SK-N-SH (cell line): ENCODE data around the gene SKI. TPM values are rescaled to one million over a fixed set of nuclear protein-coding genes. Genes with fewer than 3 reads are reported as not detected.

Experiments
- CTCF ChIA-PET: fragments of 300-600, 350-600 bp; formaldehyde crosslinking; extraction: SDS; loops from one replicate; lab custom pipeline; 2021; lab: Yijun Ruan, JAX
- POLR2A ChIA-PET: fragments of 350-600 bp; sonication (Branson Sonifier 250); formaldehyde crosslinking; extraction: SDS; loops from one replicate; lab custom pipeline; 2020; ENCODE audit warnings: antibody characterized with exemption, inconsistent platforms; lab: Yijun Ruan, JAX
- DNase-seq: peaks from one replicate; pipeline ENCODE4 v3.0.0; 2012
- H2AFZ ChIP-seq: fragments of 200-600 bp; sonication (generic); 2 replicates; pipeline ENCODE4 v1.8.1; 2016; ENCODE audit warnings: antibody characterized with exemption, mild to moderate bottlenecking, low read depth
- H3F3A ChIP-seq: fragments of 200-600 bp; sonication (generic); replicated peaks from 2 replicates; pipeline ENCODE3; 2016; ENCODE audit warnings: antibody characterized with exemption, mild to moderate bottlenecking; ENCODE audit not compliant: insufficient read depth
- H3K27ac ChIP-seq, 2 experiments: fragments of 200-500 bp in 1 of 2; fragments of 200-600 bp in 1 of 2; sonication (Bioruptor generic) in 1 of 2; sonication (generic), shearing (Covaris generic) in 1 of 2; 2 replicates each; pipeline versions ENCODE4 v1.5.1 to v1.6.1; 2014 to 2016; ENCODE audit warnings: low read depth in 2 of 2, inconsistent platforms in 1 of 2, low read length in 1 of 2, mild to moderate bottlenecking in 1 of 2, mixed read lengths in 1 of 2
- H3K27me3 ChIP-seq: fragments of 200-600 bp; sonication (generic), shearing (Covaris generic); 2 replicates; pipeline ENCODE4 v1.6.1; 2016; ENCODE audit warnings: mixed run types; ENCODE audit not compliant: insufficient read depth
- H3K36me3 ChIP-seq, 2 experiments: fragments of 200-500 bp in 1 of 2; fragments of 200-600 bp in 1 of 2; sonication (Bioruptor generic) in 1 of 2; sonication (generic) in 1 of 2; replicated peaks in 1 of 2; 2 replicates each; pipeline versions ENCODE3 to v1.5.1; 2014 to 2016; ENCODE audit warnings: low read length in 1 of 2, mild to moderate bottlenecking in 1 of 2; ENCODE audit not compliant: insufficient read depth in 2 of 2, control insufficient read depth in 1 of 2
- H3K4me1 ChIP-seq, 2 experiments: fragments of 200-500 bp in 1 of 2; fragments of 200-600 bp in 1 of 2; sonication (Bioruptor generic) in 1 of 2; sonication (generic), shearing (Covaris generic) in 1 of 2; 2 replicates each; pipeline versions ENCODE4 v1.5.1 to v1.6.1; 2014 to 2016; ENCODE audit warnings: low read depth in 1 of 2, low read length in 1 of 2, mixed run types in 1 of 2; ENCODE audit not compliant: insufficient read depth in 2 of 2, control insufficient read depth in 1 of 2
- H3K4me2 ChIP-seq: fragments of 200-600 bp; sonication (generic), shearing (Covaris generic); 2 replicates; pipeline ENCODE4 v1.6.1; 2017; ENCODE audit warnings: mixed run types
- H3K4me3 ChIP-seq, 2 experiments: fragments of 200-500 bp in 1 of 2; fragments of 200-600 bp in 1 of 2; sonication (Bioruptor generic) in 1 of 2; sonication (generic), shearing (Covaris generic) in 1 of 2; 2 replicates each; pipeline versions ENCODE4 v1.5.1 to v1.8.1; 2014 to 2016; ENCODE audit warnings: low read depth in 2 of 2, inconsistent platforms in 1 of 2, low read length in 1 of 2, mild to moderate bottlenecking in 1 of 2, mixed read lengths in 1 of 2, moderate library complexity in 1 of 2
- H3K79me2 ChIP-seq: fragments of 200-600 bp; sonication (generic); 2 replicates; pipeline ENCODE4 v1.8.1; 2017; ENCODE audit warnings: mild to moderate bottlenecking; ENCODE audit not compliant: insufficient read depth
- H3K9ac ChIP-seq: fragments of 200-600 bp; sonication (generic); 2 replicates; pipeline ENCODE4 v1.6.1; 2017; ENCODE audit warnings: mixed run types
- H3K9me2 ChIP-seq: fragments of 200-600 bp; sonication (generic); 2 replicates; pipeline ENCODE4 v1.6.1; 2017; ENCODE audit warnings: mixed run types
- H3K9me3 ChIP-seq: fragments of 200-600 bp; sonication (generic); 2 replicates; pipeline ENCODE4 v1.6.1; 2017; ENCODE audit warnings: mixed run types, mild to moderate bottlenecking, moderate library complexity
- H4K20me1 ChIP-seq: fragments of 200-600 bp; sonication (generic); 2 replicates; pipeline ENCODE4 v1.6.1; 2017; ENCODE audit warnings: mild to moderate bottlenecking, mixed run types; ENCODE audit not compliant: insufficient read depth
- EP300 ChIP-seq, 2 experiments: IDR thresholded peaks; 2 replicates each; pipeline versions ENCODE4 v1.4.0 to v1.6.1; 2012; ENCODE audit warnings: borderline replicate concordance in 1 of 2, low read depth in 1 of 2, low read length in 1 of 2
- EZH2phosphoT487 ChIP-seq: fragments of 200-600 bp; sonication (generic); IDR thresholded peaks from 2 replicates; pipeline ENCODE4 v1.6.1; 2017; ENCODE audit warnings: low read depth, mixed run types, mild to moderate bottlenecking, antibody characterized with exemption, moderate library complexity, borderline replicate concordance
- FOSL2 ChIP-seq: IDR thresholded peaks from 2 replicates; pipeline ENCODE4 v1.4.0; 2012; ENCODE audit warnings: low read depth, mild to moderate bottlenecking, moderate library complexity, borderline replicate concordance
- IRF3 ChIP-seq: fragments of 150-350 bp; IDR thresholded peaks from 2 replicates; pipeline ENCODE4 v1.6.1; 2016; ENCODE audit warnings: mild to moderate bottlenecking, low read depth, low read length
- JUND ChIP-seq: IDR thresholded peaks from 2 replicates; pipeline ENCODE4 v1.4.0; 2012
- MAX ChIP-seq: IDR thresholded peaks from 2 replicates; pipeline ENCODE4 v1.4.0; 2012; ENCODE audit warnings: low read depth
- POLR2AphosphoS5 ChIP-seq: IDR thresholded peaks from 2 replicates; pipeline ENCODE4 v1.6.1; 2012; ENCODE audit warnings: low read depth, low read length
- RAD21 ChIP-seq: IDR thresholded peaks from 2 replicates; pipeline ENCODE4 v1.6.1; 2012; ENCODE audit warnings: mild to moderate bottlenecking, low read length
- REST ChIP-seq: IDR thresholded peaks from 2 replicates; pipeline ENCODE4 v1.6.1; 2012; ENCODE audit warnings: mild to moderate bottlenecking, low read depth, low read length, moderate library complexity
- TEAD4 ChIP-seq: IDR thresholded peaks from 2 replicates; pipeline ENCODE4 v1.4.0; 2012; ENCODE audit warnings: mild to moderate bottlenecking, borderline replicate concordance; ENCODE audit not compliant: insufficient read depth
- USF2 ChIP-seq: fragments of 150-350 bp; IDR thresholded peaks from 2 replicates; pipeline ENCODE4 v1.6.1; 2017; ENCODE audit warnings: antibody characterized with exemption, low read length, low read depth, borderline replicate concordance
- YY1 ChIP-seq: IDR thresholded peaks from 2 replicates; pipeline ENCODE4 v1.4.0; 2012; ENCODE audit warnings: low read depth, mild to moderate bottlenecking
- ZBTB33 ChIP-seq: IDR thresholded peaks from 2 replicates; pipeline ENCODE4 v1.4.0; 2012; ENCODE audit warnings: low read depth, borderline replicate concordance
- WGBS: methylation state at CpG from one replicate; pipeline ENCODE4 v1.1.6; 2017; ENCODE audit warnings: low lambda C conversion rate; 5-methylcytosine and 5-hydroxymethylcytosine counted together
- polyA plus RNA-seq, 3 experiments: library from polyadenylated mRNA; depleted of rRNA; stranded (reverse); fragments of >200 nt; gene quantifications; 2 replicates each; pipeline ENCODE4 v1.2.3, GENCODE V29; 2012

Gene SKI
- polyA plus RNA-seq, 1 of the 3 experiments (the other 2 are of a cell fraction) = 7.2 TPM

GRCh38 chr1:2228694-2229036, 546 bp downstream of the SKI start:
- DNase-seq = no peak

More at GRCh38 chr1:2228694-2229036, 546 bp downstream of the SKI start:
- H3K27ac ChIP-seq = peak overlapping the region in 1 of 2 experiments; percentile 56; a peak in 3 of 4 replicates
- H3K4me1 ChIP-seq = peaks cover 0 to 48% of the 10 kb centered on the region in 2 experiments; a peak in 2 of 4 replicates
- no peaks in the 10 kb centered on the region for H3K27me3 ChIP-seq
- no peaks in the 10 kb centered on the region for H3K9me3 ChIP-seq
- no peaks in the 10 kb centered on the region for H3K36me3 ChIP-seq
- peak overlapping the region; percentile 96; the same call in 1 of the 2 replicates for H3K4me2 ChIP-seq
- ChIA-PET CTCF (interaction anchor here (0.8 to 9.4 kb wide), 12 partner anchors 11 to 154 kb away, joined by 3 to 47 read pairs (median 4); partner anchors contain the start of gene FAAP20), POLR2A (interaction anchor here (0.7 to 1.7 kb wide), 4 partner anchors 12 to 163 kb away, joined by 3 to 4 read pairs (median 4); partner anchors contain the start of genes MORN1 and RER1)
- H4K20me1 ChIP-seq = peaks cover 49% of the 10 kb centered on the region
- no peaks in the 10 kb centered on the region for H3F3A ChIP-seq
- H3K9me2 ChIP-seq = no peaks in the 10 kb centered on the region
- no peak for TF ChIP-seq REST
- no peak for TF ChIP-seq POLR2AphosphoS5
- TF ChIP-seq ZBTB33 = no peak
- TF ChIP-seq EP300 (IDR thresholded peaks at IDR 0.05; ENCODE audit: borderline replicate concordance in 1 of 2, low read depth in 1 of 2, low read length in 1 of 2) = no peak
- no peak for TF ChIP-seq TEAD4
- no peak for TF ChIP-seq MAX
- no peak for TF ChIP-seq RAD21
- TF ChIP-seq YY1 = no peak
- TF ChIP-seq FOSL2 = no peak
- TF ChIP-seq JUND = no peak
- no peak for TF ChIP-seq USF2
- TF ChIP-seq EZH2phosphoT487 = no peak
- no peak for TF ChIP-seq IRF3
- no peak overlapping the region for H2AFZ ChIP-seq
- peaks cover 54% of the 10 kb centered on the region for H3K79me2 ChIP-seq
- peak overlapping the region; percentile 65 to 71 for H3K4me3 ChIP-seq
- no peak overlapping the region; the same call in 1 of the 2 replicates for H3K9ac ChIP-seq
- WGBS = no CpG with 5 or more reads among the region's 50 CpGs
